Fibroblast of mammary gland (primary cell): ENCODE data around the gene NGEF.

Source experiments
- DNase-seq: peaks from one replicate; pipeline ENCODE4 v3.0.0-alpha.2; 2010; ENCODE audit warnings: low read depth
- H3K4me3 ChIP-seq: 2 replicates; pipeline ENCODE4 v1.5.1; 2011; ENCODE audit warnings: low read depth, mild to moderate bottlenecking, low read length, moderate library complexity; ENCODE audit not compliant: control insufficient read depth
- CTCF ChIP-seq: conservative IDR thresholded peaks from 2 replicates; pipeline ENCODE4 v1.5.1; 2011; ENCODE audit warnings: low read depth, low read length, inconsistent platforms; ENCODE audit not compliant: control insufficient read depth, insufficient read depth

NGEF gene

GRCh38 chr2:232872826-232873225 lies 140.2 kb downstream of the NGEF start:
- H3K4me3 ChIP-seq = no peak overlapping the region
- DNase-seq = no peak
- TF ChIP-seq CTCF = no peak

GRCh38 chr2:232871835-232872736 lies 141.0 kb downstream of the NGEF start:
- TF ChIP-seq CTCF = no peak
- no peak overlapping the region for H3K4me3 ChIP-seq
- DNase-seq = no peak

- H3K4me3 ChIP-seq = no peak overlapping the region
- no peak for TF ChIP-seq CTCF
- no peak for DNase-seq
Observed at GRCh38 chr2:232871418-232871834, 141.6 kb downstream of the NGEF start.

- H3K4me3 ChIP-seq = no peak overlapping the region
- TF ChIP-seq CTCF = no peak
- DNase-seq = no peak
Observed at GRCh38 chr2:232870766-232871371, 142.2 kb downstream of the NGEF start.

- no peak within 1 kb of the TSS for H3K4me3 ChIP-seq
- no peak for DNase-seq
- no peak for TF ChIP-seq CTCF
Observed at GRCh38 chr2:232870018-232870765, 142.9 kb downstream of the NGEF start, which contains the start of gene SNORC. SNORC (plus strand) TSS chr2:232870264; CDS start chr2:232870342, 78 bp downstream.

GRCh38 chr2:232869138-232870017 lies 143.7 kb downstream of the NGEF start:
- no peak for DNase-seq
- no peak overlapping the region for H3K4me3 ChIP-seq
- no peak for TF ChIP-seq CTCF
